Activated naive CD4-positive, alpha-beta T cell treated with Interleukin-2 at 50 U/mL for 16 hours (primary cell): ENCODE measurements around the gene ZNF223.

Experiments used
- DNase-seq: peaks from one replicate; pipeline ENCODE4 v3.0.0-alpha.2; 2020

Gene ZNF223

DNA sequence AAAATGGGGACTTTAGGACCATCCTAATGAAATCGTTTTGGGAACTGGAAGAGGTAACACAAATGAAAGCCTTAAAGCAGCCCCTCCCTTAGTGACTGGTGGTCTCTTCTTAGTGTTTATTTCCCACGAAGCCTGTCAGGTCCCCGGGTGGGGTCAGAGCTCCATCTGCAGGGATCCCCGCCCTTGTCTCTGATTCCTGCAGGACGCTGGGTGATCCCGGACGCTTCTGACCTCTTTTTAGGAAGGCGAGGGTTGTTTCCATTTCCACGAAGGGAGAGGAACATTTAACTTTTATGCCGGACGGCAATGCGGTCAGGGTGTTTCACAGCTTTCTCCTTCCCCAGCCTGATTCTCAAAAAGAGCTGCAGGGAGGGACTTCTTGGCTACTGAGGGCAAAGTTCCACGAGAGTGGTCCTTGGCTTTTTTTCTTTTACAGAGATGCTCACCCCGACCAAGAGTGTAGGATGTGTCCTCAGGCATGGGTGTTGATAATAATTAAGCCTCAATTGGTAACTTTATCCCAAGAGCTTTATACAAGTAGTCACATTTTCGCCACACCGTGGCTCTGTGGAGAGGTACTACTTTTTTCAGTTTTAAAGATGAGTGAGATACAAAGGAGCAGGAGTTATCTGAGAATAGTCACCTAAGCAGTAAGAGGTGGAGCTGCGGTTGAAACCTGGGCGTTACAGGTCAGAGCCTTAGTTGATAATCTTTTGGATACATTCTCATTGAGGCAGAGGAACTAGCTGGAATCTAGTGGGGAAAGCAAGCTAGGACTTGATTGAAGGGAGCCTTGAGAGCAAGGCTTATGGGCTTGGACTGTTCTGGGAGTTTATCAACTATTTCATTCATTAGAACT lies 20.9 kb downstream of the ZNF223 start:
- DNase-seq, result no peak

DNA sequence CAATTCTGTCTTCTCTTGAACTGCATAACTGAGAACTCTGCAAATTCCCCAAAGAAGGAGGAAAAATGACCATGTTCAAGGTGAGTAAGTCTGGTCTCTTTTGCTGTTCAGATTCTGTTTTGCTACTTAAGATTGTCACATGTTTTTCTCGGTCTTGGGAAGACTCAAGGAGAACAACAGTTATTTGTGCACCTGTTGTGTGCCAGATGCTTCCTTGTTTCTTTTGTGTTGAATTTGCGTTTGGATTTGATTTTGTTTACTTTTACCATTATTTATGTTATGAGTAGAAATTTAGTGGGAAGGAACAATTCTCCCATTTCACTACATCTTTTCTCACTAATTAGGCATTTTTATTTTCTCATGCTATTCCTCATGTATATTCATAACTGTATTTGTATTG lies 24.5 kb downstream of the ZNF223 start:
- no peak for DNase-seq

DNA sequence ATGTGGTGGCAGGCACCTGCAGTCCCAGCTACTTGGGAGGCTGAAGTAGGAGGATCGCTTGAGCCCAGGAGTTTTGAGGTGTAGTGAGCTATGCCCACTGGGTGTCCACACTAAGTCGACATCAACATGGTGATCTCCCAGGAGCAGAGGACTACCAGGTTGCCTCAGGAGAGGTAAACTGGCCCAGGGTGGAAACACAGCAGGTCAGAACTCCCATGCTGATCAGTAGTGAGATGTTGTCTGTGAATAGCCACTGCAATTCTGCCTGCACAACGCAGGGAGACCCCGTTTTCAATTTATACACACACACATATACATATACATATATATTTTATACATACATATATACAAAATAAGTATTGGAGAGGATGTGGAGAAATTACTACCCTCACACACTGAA lies 40.3 kb downstream of the ZNF223 start:
- DNase-seq, result no peak

DNA sequence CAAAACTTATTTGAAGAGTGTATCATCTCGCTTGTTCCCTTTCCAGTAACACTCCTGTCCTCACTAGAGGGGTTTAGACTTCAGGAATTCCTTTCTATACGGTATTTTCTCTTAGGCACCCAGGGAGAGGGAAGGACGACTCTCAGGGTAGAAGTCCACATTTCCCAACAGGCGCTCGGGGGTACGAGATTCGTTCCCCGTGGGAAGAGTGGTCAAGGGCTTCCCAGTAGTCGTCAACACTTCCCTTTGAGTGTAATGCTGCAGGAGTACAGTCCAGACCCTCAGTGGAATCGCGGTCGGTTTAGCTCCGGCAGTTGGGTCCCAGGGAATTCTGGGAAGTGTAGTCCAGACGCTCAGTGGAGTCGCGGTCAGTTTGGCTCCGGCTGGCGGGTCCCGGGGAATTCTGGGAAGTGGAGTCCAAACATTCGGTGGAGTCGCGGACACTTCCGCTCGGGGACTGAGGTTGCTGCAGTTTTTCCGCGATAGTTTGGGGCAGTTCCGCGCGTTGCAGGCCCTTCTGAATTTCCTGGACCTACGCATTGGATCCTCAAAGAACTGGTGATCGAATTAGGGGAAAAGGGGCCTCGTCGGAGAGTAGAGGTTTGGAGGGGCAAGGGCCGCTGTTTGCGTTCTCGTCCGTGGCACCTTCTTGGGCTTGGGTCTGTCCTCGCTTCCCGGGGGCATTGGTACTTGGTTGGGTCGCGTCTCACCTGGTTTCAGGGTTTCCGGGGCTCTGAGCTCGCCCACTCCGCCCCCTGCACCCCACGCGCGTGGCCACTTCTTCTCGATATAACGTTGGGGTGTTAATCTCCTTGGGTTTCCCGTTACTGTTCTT lies 42.3 kb downstream of the ZNF223 start, which contains the start of gene ZNF224:
TSS of gene ZNF224 (plus strand) at position 431 of the 835 bp plus-strand sequence. CDS start 3,513 bp downstream, outside the sequence.
- peak; percentile 84 for DNase-seq

DNA sequence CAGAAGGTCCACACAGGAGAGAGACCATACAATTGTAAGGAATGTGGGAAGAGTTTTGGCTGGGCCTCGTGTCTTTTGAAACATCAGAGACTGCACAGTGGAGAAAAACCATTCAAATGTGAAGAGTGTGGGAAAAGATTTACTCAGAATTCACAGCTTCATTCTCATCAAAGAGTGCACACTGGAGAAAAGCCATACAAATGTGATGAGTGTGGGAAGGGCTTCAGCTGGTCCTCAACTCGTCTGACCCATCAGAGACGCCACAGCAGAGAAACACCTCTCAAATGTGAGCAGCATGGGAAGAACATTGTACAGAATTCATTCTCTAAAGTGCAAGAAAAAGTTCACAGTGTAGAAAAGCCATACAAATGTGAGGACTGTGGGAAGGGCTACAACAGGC lies 55.9 kb downstream of the ZNF223 start:
- no peak for DNase-seq

DNA sequence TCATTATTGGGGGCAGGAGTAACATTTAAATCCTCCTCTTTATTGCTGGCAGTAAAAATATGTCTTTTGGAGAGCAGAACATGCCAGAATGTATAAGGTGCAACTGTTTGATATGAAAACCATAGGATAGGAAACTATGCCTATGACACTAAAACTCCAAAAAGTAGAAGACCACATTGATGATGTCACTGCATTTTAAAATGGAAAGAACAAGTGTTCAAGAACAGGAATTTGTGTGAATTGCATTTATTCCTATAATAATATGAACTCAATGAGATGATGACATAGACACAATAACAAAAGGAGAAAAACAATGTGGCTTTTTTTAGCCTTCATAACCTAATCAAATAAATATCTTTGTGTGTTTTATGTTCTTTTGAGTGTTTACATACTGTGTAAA lies 57.6 kb downstream of the ZNF223 start:
- no peak for DNase-seq

DNA sequence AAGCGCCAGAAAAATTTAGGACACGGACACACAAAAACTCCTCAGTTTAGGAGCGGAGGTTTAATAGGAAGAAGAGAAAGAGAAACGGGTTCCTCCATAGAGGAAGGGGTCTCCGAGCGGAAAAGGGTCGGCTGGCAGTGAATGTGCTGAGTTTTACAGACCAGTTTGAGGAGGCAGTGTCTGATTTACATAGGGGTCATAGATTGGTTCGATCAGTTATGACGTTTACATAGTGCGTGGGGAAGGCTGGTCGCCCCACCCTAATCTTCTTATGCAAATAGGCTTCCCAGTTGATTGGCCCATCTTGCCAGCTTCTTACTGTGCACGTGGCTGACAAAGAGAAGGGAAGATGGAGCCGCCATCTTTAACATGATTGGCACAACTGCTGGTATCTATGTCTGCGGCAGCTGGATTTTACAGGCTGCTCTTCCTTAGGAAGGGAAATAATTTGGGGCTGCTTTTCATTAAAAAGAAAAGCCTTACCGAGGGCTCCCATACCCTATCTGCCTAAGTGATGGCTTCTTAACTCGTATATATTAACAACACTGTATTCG lies 60.2 kb downstream of the ZNF223 start:
- no peak for DNase-seq

DNA sequence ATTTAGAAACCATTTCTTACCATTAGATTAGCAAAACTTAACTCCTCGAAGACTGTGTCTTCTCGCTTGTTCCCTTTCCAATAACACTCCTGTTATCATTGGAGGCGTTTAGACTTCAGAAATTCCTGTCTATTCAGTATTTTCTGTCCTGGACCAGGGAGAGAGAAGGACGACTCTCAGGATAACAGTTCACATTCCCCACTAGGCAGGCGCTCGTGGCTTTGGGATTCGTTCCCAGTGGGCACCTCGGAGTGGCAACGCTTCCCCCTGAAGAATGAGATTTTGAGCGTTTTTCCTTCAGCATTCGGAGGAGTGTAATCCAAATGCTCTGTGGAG lies 60.9 kb downstream of the ZNF223 start:
- DNase-seq, result no peak

DNA sequence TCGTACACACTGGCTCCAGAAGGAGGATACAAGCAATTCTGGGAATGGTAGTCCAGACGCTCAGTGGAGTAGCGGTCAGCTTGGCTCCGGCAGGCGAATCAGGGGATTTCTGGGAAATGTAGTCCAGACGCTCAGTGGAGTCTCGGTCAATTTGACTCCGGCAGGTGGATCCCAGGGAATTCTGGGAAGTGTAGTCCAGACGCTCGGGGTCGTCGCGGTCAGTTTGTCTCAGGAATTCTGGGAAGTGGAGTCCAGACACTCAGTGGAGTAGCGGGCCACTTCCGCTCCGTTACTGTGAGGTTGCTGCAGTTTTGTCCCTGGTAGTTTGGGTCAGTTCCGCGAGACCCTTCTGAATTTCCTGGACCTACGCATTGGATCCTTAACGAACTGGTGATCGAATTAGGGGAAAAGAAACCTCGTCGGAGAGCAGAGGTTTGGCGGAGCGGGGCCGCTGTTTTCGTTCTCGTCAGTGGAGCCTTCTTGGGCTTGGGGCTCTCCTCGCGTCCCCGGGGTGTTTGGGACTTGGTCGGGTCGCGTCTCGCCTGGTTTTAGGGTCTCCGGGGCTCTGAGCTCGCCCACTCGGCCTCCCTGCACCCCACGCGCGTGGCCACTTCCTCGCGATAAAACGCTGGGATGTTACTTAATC lies 61.4 kb downstream of the ZNF223 start, which contains the start of gene ZNF225:
TSS of gene ZNF225 (plus strand) at position 262 of the 646 bp plus-strand sequence. CDS start 2,429 bp downstream, outside the sequence.
- peak; percentile 87 for DNase-seq

DNA sequence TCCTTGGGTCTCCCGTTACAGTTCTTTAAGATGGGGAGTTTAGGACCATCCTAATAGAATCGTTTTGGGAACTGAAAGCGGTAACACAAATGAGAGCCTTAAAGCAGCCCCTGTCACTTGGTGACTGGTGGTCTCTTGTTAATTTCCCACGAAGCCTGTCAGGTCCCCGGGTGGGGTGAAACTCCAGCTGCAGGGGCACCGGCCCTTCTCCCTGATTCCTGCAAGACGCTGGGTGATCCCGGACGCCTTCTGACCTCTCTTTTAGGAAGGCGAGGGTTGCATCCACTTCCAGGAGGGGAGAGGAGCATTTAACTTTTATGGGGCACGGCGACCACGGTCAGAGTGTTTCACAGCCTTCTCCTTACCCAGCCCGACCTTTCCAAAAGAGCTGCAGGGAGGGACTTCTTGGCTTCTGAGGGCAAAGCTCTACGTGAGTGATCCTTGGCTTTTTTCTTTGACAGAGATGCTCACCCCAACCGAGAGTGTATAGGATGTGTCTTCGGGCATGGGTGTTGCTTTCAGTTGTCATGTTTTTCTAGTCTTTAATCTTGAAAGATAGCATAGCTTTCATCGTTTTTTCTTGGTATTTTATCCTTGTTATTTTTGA lies 62.1 kb downstream of the ZNF223 start:
- DNase-seq, result no peak
